Upper lobe of left lung (tissue), 6 donors: ENCODE results near the gene CCDC158. TPM values are rescaled to one million over a fixed set of nuclear protein-coding genes. Genes with fewer than 3 reads are reported as not detected.

Experiments
- ATAC-seq, 2 donors: fragments of 200-7000 bp; cut with Tn5 transposase; one replicate each; pipeline ENCODE4 v1.9.1; 2022; ENCODE audit warnings: mild to moderate bottlenecking in 2 of 2, moderate library complexity in 2 of 2; ENCODE audit not compliant: low FRiP score in 2 of 2
- DNase-seq, 2 donors: peaks; one replicate each; pipeline ENCODE4 v3.0.0-alpha.2; 2019 to 2020
- H3K27ac ChIP-seq, 4 donors: fragments of 200-600 bp; sonication (generic); one replicate each; pipeline ENCODE4 v1.5.1; 2016 to 2019
- H3K27me3 ChIP-seq, 4 donors: fragments of 200-600 bp; sonication (generic); one replicate each; pipeline ENCODE4 v1.5.1; 2017 to 2019
- H3K36me3 ChIP-seq, 4 donors: fragments of 200-600 bp; sonication (generic); one replicate each; pipeline ENCODE4 v1.5.1; 2016 to 2019
- H3K4me1 ChIP-seq, 4 donors: fragments of 200-600 bp; sonication (generic); one replicate each; pipeline ENCODE4 v1.5.1; 2018 to 2019
- H3K4me3 ChIP-seq, 4 donors: fragments of 200-600 bp; sonication (generic); one replicate each; pipeline ENCODE4 v1.5.1; 2017 to 2019; ENCODE audit warnings: mild to moderate bottlenecking in 2 of 4, moderate library complexity in 1 of 4
- H3K9me3 ChIP-seq, 4 donors: fragments of 200-600 bp; sonication (generic); one replicate each; pipeline ENCODE4 v1.5.1; 2018 to 2019
- CTCF ChIP-seq, 6 experiments: fragments of 450-650 bp in 4 of 6; fragments of 200-600 bp in 2 of 6; sonication (generic) in 2 of 6; IDR thresholded peaks; one replicate each; pipeline ENCODE4 v1.5.1; 2016 to 2019; ENCODE audit warnings: antibody characterized with exemption in 6 of 6
- EP300 ChIP-seq, 4 donors: sonication (generic); formaldehyde crosslinking; IDR thresholded peaks; one replicate each; pipeline ENCODE4 v1.5.1; 2017; ENCODE audit warnings: antibody characterized with exemption in 4 of 4, control low read depth in 2 of 4
- POLR2A ChIP-seq, 4 donors: fragments of 450-650 bp; IDR thresholded peaks; one replicate each; pipeline ENCODE4 v1.5.1; 2016 to 2017; ENCODE audit warnings: antibody characterized with exemption in 4 of 4, mild to moderate bottlenecking in 2 of 4
- POLR2AphosphoS5 ChIP-seq, 2 donors: sonication (generic); formaldehyde crosslinking; IDR thresholded peaks; one replicate each; pipeline ENCODE4 v1.5.1; 2017; ENCODE audit warnings: antibody characterized with exemption in 2 of 2
- WGBS, 2 donors: methylation state at CpG; one replicate each; pipeline ENCODE4 v1.1.5; 2017 to 2018; 5-methylcytosine and 5-hydroxymethylcytosine counted together
- total RNA-seq, 6 donors: library from RNA; depleted of rRNA in 4 of 6; stranded (reverse); fragments of >200 nt in 4 of 6; gene quantifications; one replicate each; pipeline versions ENCODE4 v1.1.0 to v1.2.1, GENCODE V29; 2016 to 2021
- donor health status: DM: no; HTN: no; CAD: no; lungs with moderate emphysema.
- donor health status: DM: no; HTN: yes; CAD: no; lungs with severe emphysema.

Gene CCDC158
- total RNA-seq, 6 donors from 2014 or later, result 0.11 to 1.0 (median 0.37) TPM; not detected in 1

GRCh38 chr4:76308548-76308947, 112.4 kb downstream of the CCDC158 start:
- no peak for ATAC-seq
- WGBS, 2 donors, result 62 to 70% methylated on average over 6 of the region's 6 CpGs
- H3K4me3 ChIP-seq, result peak overlapping the region in 1 of 4 donors; percentile 91
- peaks cover 12 to 32% (median 23%) of the 10 kb centered on the region in 4 donors for H3K4me1 ChIP-seq
- DNase-seq, result peak in 1 of 2 donors; percentile 25
- H3K9me3 ChIP-seq, result no peaks in the 10 kb centered on the region
- TF ChIP-seq POLR2A (IDR thresholded peaks at IDR 0.05) (no peak), CTCF (IDR thresholded peaks at IDR 0.05) (no peak), EP300 (IDR thresholded peaks at IDR 0.05) (no peak), POLR2AphosphoS5 (IDR thresholded peaks at IDR 0.05) (no peak)
- no peaks in the 10 kb centered on the region for H3K27me3 ChIP-seq
- H3K27ac ChIP-seq, result peak overlapping the region in 1 of 4 donors; percentile 39
- peaks cover 0 to 6% (median 2%) of the 10 kb centered on the region in 4 donors for H3K36me3 ChIP-seq

GRCh38 chr4:76307660-76308014, 113.3 kb downstream of the CCDC158 start:
- WGBS, 2 donors, result 43 to 53% methylated on average over 4 of the region's 4 CpGs
- ATAC-seq (no peak), DNase-seq (no peak)
- Histone ChIP-seq H3K4me1 (peaks cover 12 to 36% (median 25%) of the 10 kb centered on the region in 4 donors), H3K9me3 (no peaks in the 10 kb centered on the region), H3K4me3 (peak overlapping the region; percentile 66 to 91 (median 72)), H3K36me3 (peaks cover 0 to 6% (median 2%) of the 10 kb centered on the region in 4 donors), H3K27me3 (no peaks in the 10 kb centered on the region), H3K27ac (peak overlapping the region; percentile 80 to 91 (median 89))
- TF ChIP-seq EP300 (IDR thresholded peaks at IDR 0.05) (no peak), POLR2AphosphoS5 (IDR thresholded peaks at IDR 0.05) (no peak), POLR2A (IDR thresholded peaks at IDR 0.05) (no peak), CTCF (IDR thresholded peaks at IDR 0.05) (no peak)

- 12 to 40% methylated on average over 9 to 34 of the region's 37 CpGs for WGBS, 2 donors
- no peaks in the 10 kb centered on the region for H3K9me3 ChIP-seq
- peak overlapping the region; percentile 66 to 91 (median 72) for H3K4me3 ChIP-seq
- H3K27me3 ChIP-seq, result no peaks in the 10 kb centered on the region
- TF ChIP-seq CTCF (IDR thresholded peaks at IDR 0.05), result peak in 4 of 6 experiments; percentile 2 to 23 (median 17)
- TF ChIP-seq POLR2AphosphoS5 (IDR thresholded peaks at IDR 0.05), result no peak
- no peak for TF ChIP-seq EP300 (IDR thresholded peaks at IDR 0.05)
- no peak for TF ChIP-seq POLR2A (IDR thresholded peaks at IDR 0.05)
- DNase-seq, result peak; percentile 72 to 89
- peak; percentile 72 to 81 for ATAC-seq
- H3K36me3 ChIP-seq, result peaks cover 0 to 6% (median 2%) of the 10 kb centered on the region in 4 donors
- H3K4me1 ChIP-seq, result peaks cover 14 to 33% (median 24%) of the 10 kb centered on the region in 4 donors
- peak overlapping the region; percentile 80 to 91 (median 89) for H3K27ac ChIP-seq
These were observed 113.9 kb downstream of the CCDC158 start for GRCh38 chr4:76306882-76307659.

GRCh38 chr4:76305971-76306881, 114.7 kb downstream of the CCDC158 start, which contains the start of gene STBD1:
Gene STBD1 (plus strand): TSS chr4:76306733. CDS start chr4:76306770, 37 bp downstream.
- Histone ChIP-seq H3K27ac (peak within 1 kb of the TSS; percentile 80 to 91 (median 89)), H3K27me3 (no peaks in the 10 kb centered on the region), H3K9me3 (no peaks in the 10 kb centered on the region), H3K4me3 (peak within 1 kb of the TSS; percentile 66 to 91 (median 72)), H3K4me1 (peaks cover 20 to 27% (median 24%) of the 10 kb centered on the region in 4 donors), H3K36me3 (peaks cover 0 to 6% (median 2%) of the 10 kb centered on the region in 4 donors)
- DNase-seq, result peak; percentile 89 to 94
- TF ChIP-seq CTCF (IDR thresholded peaks at IDR 0.05) (peak in 2 of 6 experiments; percentile 15 to 26), EP300 (IDR thresholded peaks at IDR 0.05) (no peak), POLR2A (IDR thresholded peaks at IDR 0.05) (peak in 3 of 4 donors; percentile 12 to 55 (median 40)), POLR2AphosphoS5 (IDR thresholded peaks at IDR 0.05) (peak; percentile 40 to 45)
- WGBS, 2 donors, result 0 to 1% methylated on average over 4 to 55 of the region's 85 CpGs
- ATAC-seq, result peak; percentile 88 to 91
